GM10248 (cell line): ENCODE measurements around the gene AOPEP.

ENCODE experiments used
- CTCF ChIA-PET: fragments of 300-600 bp; sonication (Branson Sonifier 250); formaldehyde crosslinking; extraction: SDS; loops from one replicate; lab custom pipeline; 2021; ENCODE audit warnings: antibody characterized with exemption; lab: Yijun Ruan, JAX
- POLR2A ChIA-PET: fragments of 350-650 bp; sonication (Branson Sonifier 250); formaldehyde crosslinking; extraction: SDS; loops from one replicate; lab custom pipeline; 2020; ENCODE audit warnings: antibody characterized with exemption; lab: Yijun Ruan, JAX
- DNase-seq: peaks from one replicate; pipeline ENCODE4 v3.0.0; 2012; ENCODE audit errors: extremely low spot score
- TF ChIP-seq, protein P1 (sequence below): IDR thresholded peaks from 2 replicates; pipeline ENCODE4 v1.5.1; 2012; ENCODE audit warnings: mild to moderate bottlenecking, low read depth; ENCODE audit errors: extremely low read depth, missing control alignments, control extremely low read depth

AOPEP gene

DNA sequence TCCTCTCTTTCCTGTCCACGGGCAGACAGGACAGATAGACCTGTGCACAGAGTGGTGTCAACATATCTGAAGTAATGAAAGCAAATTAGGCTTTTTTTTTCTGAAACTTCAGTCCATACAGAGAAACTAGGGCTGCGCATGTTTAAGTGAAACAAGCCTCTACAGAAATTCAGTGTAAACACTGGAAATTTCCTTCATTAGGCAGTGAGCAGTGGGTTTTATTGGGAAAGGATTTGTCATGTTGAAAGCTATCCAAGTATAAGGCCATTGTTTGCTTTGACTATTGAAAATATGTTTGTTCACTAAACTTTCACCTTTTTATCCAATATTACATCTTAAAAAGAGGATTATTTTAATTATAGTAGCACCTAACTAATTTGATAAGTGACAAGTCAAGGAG, 161.2 kb downstream of the AOPEP start:
- DNase-seq: no peak
- TF ChIP-seq, protein P1, sequence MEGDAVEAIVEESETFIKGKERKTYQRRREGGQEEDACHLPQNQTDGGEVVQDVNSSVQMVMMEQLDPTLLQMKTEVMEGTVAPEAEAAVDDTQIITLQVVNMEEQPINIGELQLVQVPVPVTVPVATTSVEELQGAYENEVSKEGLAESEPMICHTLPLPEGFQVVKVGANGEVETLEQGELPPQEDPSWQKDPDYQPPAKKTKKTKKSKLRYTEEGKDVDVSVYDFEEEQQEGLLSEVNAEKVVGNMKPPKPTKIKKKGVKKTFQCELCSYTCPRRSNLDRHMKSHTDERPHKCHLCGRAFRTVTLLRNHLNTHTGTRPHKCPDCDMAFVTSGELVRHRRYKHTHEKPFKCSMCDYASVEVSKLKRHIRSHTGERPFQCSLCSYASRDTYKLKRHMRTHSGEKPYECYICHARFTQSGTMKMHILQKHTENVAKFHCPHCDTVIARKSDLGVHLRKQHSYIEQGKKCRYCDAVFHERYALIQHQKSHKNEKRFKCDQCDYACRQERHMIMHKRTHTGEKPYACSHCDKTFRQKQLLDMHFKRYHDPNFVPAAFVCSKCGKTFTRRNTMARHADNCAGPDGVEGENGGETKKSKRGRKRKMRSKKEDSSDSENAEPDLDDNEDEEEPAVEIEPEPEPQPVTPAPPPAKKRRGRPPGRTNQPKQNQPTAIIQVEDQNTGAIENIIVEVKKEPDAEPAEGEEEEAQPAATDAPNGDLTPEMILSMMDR: no peak
- ChIA-PET CTCF (no interaction called here), POLR2A (no interaction called here)

DNA sequence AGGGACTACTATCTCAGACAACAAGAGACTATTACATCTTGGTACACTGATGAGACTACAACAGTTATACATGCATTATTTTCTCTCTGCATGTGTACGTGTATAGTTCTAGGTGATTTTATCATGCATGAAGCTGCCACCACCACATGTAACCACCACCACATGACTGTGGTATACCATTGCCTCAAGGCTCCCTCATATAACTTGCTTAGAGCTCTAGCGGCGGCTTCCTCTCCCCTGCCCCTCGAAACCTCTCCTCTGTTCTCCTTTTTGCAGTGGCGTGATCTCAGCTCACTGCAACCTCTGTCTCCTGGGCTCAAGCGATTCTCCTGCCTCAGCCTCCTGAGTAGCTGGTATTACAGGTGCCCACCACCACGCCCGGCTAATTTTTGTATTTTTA, 162.3 kb downstream of the AOPEP start:
- POLR2A ChIA-PET: no interaction called here
- no peak for DNase-seq
- CTCF ChIA-PET: no interaction called here
- TF ChIP-seq, protein P1: no peak

DNA sequence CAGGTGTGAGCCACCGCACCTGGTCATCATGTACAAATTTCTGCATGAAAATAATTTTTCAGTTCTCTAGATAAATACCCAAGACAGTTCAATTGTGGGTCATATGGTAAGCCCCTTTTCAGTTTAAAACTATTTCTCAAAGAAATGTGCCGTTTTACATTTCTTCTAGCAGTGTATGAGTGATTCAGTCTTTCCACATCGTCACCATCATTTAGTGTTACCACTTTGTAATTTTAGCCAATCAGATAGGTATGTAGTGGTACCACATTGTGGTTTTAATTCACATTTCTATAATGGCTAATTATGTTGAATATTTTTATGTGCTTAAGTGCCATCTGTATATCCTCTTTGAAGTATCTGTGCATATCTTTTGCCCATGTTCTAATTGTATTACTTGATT, 163.1 kb downstream of the AOPEP start:
- DNase-seq: no peak
- ChIA-PET CTCF (no interaction called here), POLR2A (no interaction called here)
- TF ChIP-seq, protein P1: no peak

- no peak for DNase-seq
- TF ChIP-seq, protein P1: no peak
- ChIA-PET CTCF (interaction anchor here (1.6 kb wide), 1 partner anchor 35 kb away, joined by 3 read pairs; no protein-coding TSS in a partner anchor), POLR2A (no interaction called here)
These were observed 164.7 kb downstream of the AOPEP start for GRCh38 chr9:94891183-94891582.

- CTCF ChIA-PET: interaction anchor here (1.6 kb wide), 1 partner anchor 37 kb away, joined by 3 read pairs; no protein-coding TSS in a partner anchor
- POLR2A ChIA-PET: no interaction called here
- TF ChIP-seq, protein P1: no peak
- no peak for DNase-seq
These were observed 166.2 kb downstream of the AOPEP start for GRCh38 chr9:94892675-94893074.

GRCh38 chr9:94894094-94894699, 167.7 kb downstream of the AOPEP start:
- TF ChIP-seq, protein P1: no peak
- POLR2A ChIA-PET: no interaction called here
- CTCF ChIA-PET: no interaction called here
- no peak for DNase-seq
